Measurements from ENCODE around the gene CPNE9.

CPNE9 gene

GRCh38 chr3:9703736-9704346, at the start of gene CPNE9:
Gene CPNE9 (plus strand): TSS chr3:9703833. CDS start chr3:9703997, 164 bp downstream.
- no peak for DNase-seq (ENCODE audit: low read depth)

- DNase-seq (ENCODE audit: low read depth) = no peak
These were observed 43.8 kb upstream of the CPNE9 start for GRCh38 chr3:9659849-9660248.

GRCh38 chr3:9660972-9661371, 42.7 kb upstream of the CPNE9 start:
- DNase-seq (ENCODE audit: low read depth) = no peak

GRCh38 chr3:9664119-9664751, 39.4 kb upstream of the CPNE9 start:
- no peak for DNase-seq (ENCODE audit: low read depth)

GRCh38 chr3:9666704-9667445, 36.8 kb upstream of the CPNE9 start:
- no peak for DNase-seq (ENCODE audit: low read depth)

- no peak for DNase-seq (ENCODE audit: low read depth)
These were observed 34.4 kb upstream of the CPNE9 start for GRCh38 chr3:9669277-9669676.

GRCh38 chr3:9669720-9670432, 33.8 kb upstream of the CPNE9 start:
- DNase-seq (ENCODE audit: low read depth) = no peak

GRCh38 chr3:9673082-9673481, 30.6 kb upstream of the CPNE9 start:
- no peak for DNase-seq (ENCODE audit: low read depth)

- DNase-seq (ENCODE audit: low read depth) = no peak
These were observed 29.9 kb upstream of the CPNE9 start for GRCh38 chr3:9673752-9674151.

- no peak for DNase-seq (ENCODE audit: low read depth)
These were observed 27.8 kb upstream of the CPNE9 start for GRCh38 chr3:9675736-9676290.

GRCh38 chr3:9676785-9677184, 26.8 kb upstream of the CPNE9 start:
- no peak for DNase-seq (ENCODE audit: low read depth)

- no peak for DNase-seq (ENCODE audit: low read depth)
These were observed 25.1 kb upstream of the CPNE9 start for GRCh38 chr3:9678493-9678892.

- DNase-seq (ENCODE audit: low read depth) = no peak
These were observed 24.1 kb upstream of the CPNE9 start for GRCh38 chr3:9679476-9680080.

GRCh38 chr3:9681011-9681722, 22.5 kb upstream of the CPNE9 start:
- DNase-seq (ENCODE audit: low read depth) = no peak

- no peak for DNase-seq (ENCODE audit: low read depth)
These were observed 21.9 kb upstream of the CPNE9 start for GRCh38 chr3:9681723-9682081.

- no peak for DNase-seq (ENCODE audit: low read depth)
These were observed 21.5 kb upstream of the CPNE9 start for GRCh38 chr3:9682096-9682495.

- DNase-seq (ENCODE audit: low read depth) = no peak
These were observed 20.2 kb upstream of the CPNE9 start for GRCh38 chr3:9683426-9683825.

GRCh38 chr3:9685216-9686049, 18.2 kb upstream of the CPNE9 start:
- no peak for DNase-seq (ENCODE audit: low read depth)

- DNase-seq (ENCODE audit: low read depth) = no peak
These were observed 17.5 kb upstream of the CPNE9 start for GRCh38 chr3:9686050-9686550.

- DNase-seq (ENCODE audit: low read depth) = no peak
These were observed 16.9 kb upstream of the CPNE9 start for GRCh38 chr3:9686703-9687102.
